Endometrial microvascular endothelial cells (primary cell): ENCODE results near the gene CABYR. TPM values are rescaled to one million over a fixed set of nuclear protein-coding genes. Genes with fewer than 3 reads are reported as not detected.

ENCODE experiments used
- total RNA-seq: library from RNA; depleted of rRNA; stranded (reverse); fragments of >200 nt; gene quantifications from one replicate; pipeline ENCODE4 v1.2.3, GENCODE V29; 2015; ENCODE audit errors: inconsistent ontology term

CABYR gene
- total RNA-seq, 1 donor from 2014 or later, result 12.5 TPM

Other genes starting within 250 kb of the CABYR start
- 5.8 TPM for gene TTC39C, start 124.3 kb upstream of the CABYR start, total RNA-seq